Gastroesophageal sphincter (tissue), 3 donors: ENCODE data around the gene IL1RAP.

ENCODE experiments used
- CTCF ChIP-seq, 4 experiments: fragments of 200-600 bp in 2 of 4; fragments of 450-650 bp in 2 of 4; sonication (generic) in 1 of 4; IDR thresholded peaks; one replicate each; pipeline ENCODE4 v1.5.1; 2017 to 2019; ENCODE audit warnings: antibody characterized with exemption in 4 of 4, mild to moderate bottlenecking in 2 of 4, moderate library complexity in 2 of 4
- POLR2AphosphoS5 ChIP-seq: sonication (generic); formaldehyde crosslinking; IDR thresholded peaks from one replicate; pipeline ENCODE4 v1.6.1; 2017; ENCODE audit warnings: antibody characterized with exemption

- no peak for TF ChIP-seq CTCF (IDR thresholded peaks at IDR 0.05)
- TF ChIP-seq POLR2AphosphoS5: no peak
These were observed 183.6 kb downstream of the IL1RAP start for GRCh38 chr3:190697502-190697830.
